ENCODE data around the gene GOLGA1. TPM values are rescaled to one million over a fixed set of nuclear protein-coding genes. Genes with fewer than 3 reads are reported as not detected.

GOLGA1 gene
- total and polyA plus RNA-seq, 9 of the 15 experiments (the other 6 are each of a cell fraction or from before 2014, with no cell fraction given) = 2.9 to 15.9 (median 8.5) TPM

DNA sequence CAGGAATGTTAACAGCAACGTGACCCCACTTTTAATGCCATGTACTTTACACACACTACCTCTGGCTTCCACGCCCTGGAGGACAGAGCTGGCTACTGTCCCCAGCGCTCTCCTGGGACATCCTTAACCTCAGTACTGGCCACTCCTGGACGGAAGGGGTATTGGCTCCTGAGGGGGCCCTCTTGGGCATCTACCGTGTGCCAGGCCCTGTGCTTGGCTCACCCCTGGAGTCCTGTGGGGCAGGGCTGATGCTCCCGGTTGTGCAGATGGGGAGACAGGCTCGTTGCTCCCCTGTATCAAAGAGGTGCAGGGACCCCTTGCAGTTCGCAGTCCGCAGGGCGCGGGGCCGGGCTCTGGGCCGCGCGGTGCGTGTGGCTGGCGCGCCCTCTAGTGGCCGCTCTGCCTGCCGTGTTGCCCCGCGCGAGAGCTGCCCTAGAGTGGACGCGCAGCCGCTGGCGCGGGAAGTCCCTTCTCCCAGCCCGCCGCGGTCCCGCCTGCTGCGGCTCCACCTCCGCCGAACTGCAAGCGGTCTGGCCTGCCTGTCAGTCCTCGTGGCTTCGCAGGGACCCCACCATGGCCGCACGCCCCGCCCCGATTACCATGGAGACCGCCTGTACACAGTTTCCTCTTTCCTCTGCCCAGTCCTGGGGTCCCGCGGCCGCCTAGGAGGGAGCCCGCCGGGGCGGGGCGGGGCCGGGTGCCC lies 87.9 kb downstream of the GOLGA1 start, which contains the start of gene WDR38 (continued):
- no peak for TF ChIP-seq ATF1 (CRISPR knock-in tag; IDR thresholded peaks at IDR 0.05)
- peak; percentile 68 for TF ChIP-seq ATF1 (tag; IDR thresholded peaks at IDR 0.05)
- 0 out of 2 replicates have a peak, but pooled peaks have one; percentile 29 for TF ChIP-seq KLF6 (CRISPR knock-in tag; IDR thresholded peaks at IDR 0.05; ENCODE audit: borderline replicate concordance)
- peak; percentile 60; the same call in 1 of the 2 replicates for TF ChIP-seq SIN3B (IDR thresholded peaks at IDR 0.05; ENCODE audit: low read depth)
- TF ChIP-seq STAG1 (CRISPR knock-in tag; IDR thresholded peaks at IDR 0.05; ENCODE audit: borderline replicate concordance) = peak; percentile 97
- TF ChIP-seq ZNF830 (CRISPR knock-in tag; IDR thresholded peaks at IDR 0.05) = 0 out of 2 replicates have a peak, but pooled peaks have one; percentile 35
- peak; percentile 71; the same call in 1 of the 2 replicates for TF ChIP-seq ATF7 (IDR thresholded peaks at IDR 0.05)
- peak; percentile 89 for TF ChIP-seq XRCC5 (IDR thresholded peaks at IDR 0.05; ENCODE audit: low read depth, low read length)
- TF ChIP-seq RB1 (IDR thresholded peaks at IDR 0.05; ENCODE audit: low read depth) = peak; percentile 93
- TF ChIP-seq BHLHE40 (IDR thresholded peaks at IDR 0.05; ENCODE audit: low read length) = peak; percentile 41; the same call in 1 of the 2 replicates
- TF ChIP-seq ARID2 (IDR thresholded peaks at IDR 0.05) = peak; percentile 94
- TF ChIP-seq, protein P1, sequence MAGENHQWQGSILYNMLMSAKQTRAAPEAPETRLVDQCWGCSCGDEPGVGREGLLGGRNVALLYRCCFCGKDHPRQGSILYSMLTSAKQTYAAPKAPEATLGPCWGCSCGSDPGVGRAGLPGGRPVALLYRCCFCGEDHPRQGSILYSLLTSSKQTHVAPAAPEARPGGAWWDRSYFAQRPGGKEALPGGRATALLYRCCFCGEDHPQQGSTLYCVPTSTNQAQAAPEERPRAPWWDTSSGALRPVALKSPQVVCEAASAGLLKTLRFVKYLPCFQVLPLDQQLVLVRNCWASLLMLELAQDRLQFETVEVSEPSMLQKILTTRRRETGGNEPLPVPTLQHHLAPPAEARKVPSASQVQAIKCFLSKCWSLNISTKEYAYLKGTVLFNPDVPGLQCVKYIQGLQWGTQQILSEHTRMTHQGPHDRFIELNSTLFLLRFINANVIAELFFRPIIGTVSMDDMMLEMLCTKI (IDR thresholded peaks at IDR 0.05; ENCODE audit: partially characterized antibody) = no peak
- no peak for TF ChIP-seq FOSL1 (tag; conservative IDR thresholded peaks at IDR 0.05)
- TF ChIP-seq, protein P2, sequence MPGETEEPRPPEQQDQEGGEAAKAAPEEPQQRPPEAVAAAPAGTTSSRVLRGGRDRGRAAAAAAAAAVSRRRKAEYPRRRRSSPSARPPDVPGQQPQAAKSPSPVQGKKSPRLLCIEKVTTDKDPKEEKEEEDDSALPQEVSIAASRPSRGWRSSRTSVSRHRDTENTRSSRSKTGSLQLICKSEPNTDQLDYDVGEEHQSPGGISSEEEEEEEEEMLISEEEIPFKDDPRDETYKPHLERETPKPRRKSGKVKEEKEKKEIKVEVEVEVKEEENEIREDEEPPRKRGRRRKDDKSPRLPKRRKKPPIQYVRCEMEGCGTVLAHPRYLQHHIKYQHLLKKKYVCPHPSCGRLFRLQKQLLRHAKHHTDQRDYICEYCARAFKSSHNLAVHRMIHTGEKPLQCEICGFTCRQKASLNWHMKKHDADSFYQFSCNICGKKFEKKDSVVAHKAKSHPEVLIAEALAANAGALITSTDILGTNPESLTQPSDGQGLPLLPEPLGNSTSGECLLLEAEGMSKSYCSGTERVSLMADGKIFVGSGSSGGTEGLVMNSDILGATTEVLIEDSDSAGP (CRISPR knock-in tag; IDR thresholded peaks at IDR 0.05) = peak; percentile 75; the same call in 1 of the 2 replicates
- TF ChIP-seq, protein P3, sequence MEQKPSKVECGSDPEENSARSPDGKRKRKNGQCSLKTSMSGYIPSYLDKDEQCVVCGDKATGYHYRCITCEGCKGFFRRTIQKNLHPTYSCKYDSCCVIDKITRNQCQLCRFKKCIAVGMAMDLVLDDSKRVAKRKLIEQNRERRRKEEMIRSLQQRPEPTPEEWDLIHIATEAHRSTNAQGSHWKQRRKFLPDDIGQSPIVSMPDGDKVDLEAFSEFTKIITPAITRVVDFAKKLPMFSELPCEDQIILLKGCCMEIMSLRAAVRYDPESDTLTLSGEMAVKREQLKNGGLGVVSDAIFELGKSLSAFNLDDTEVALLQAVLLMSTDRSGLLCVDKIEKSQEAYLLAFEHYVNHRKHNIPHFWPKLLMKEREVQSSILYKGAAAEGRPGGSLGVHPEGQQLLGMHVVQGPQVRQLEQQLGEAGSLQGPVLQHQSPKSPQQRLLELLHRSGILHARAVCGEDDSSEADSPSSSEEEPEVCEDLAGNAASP (IDR thresholded peaks at IDR 0.05) = no peak
- TF ChIP-seq, protein P4, sequence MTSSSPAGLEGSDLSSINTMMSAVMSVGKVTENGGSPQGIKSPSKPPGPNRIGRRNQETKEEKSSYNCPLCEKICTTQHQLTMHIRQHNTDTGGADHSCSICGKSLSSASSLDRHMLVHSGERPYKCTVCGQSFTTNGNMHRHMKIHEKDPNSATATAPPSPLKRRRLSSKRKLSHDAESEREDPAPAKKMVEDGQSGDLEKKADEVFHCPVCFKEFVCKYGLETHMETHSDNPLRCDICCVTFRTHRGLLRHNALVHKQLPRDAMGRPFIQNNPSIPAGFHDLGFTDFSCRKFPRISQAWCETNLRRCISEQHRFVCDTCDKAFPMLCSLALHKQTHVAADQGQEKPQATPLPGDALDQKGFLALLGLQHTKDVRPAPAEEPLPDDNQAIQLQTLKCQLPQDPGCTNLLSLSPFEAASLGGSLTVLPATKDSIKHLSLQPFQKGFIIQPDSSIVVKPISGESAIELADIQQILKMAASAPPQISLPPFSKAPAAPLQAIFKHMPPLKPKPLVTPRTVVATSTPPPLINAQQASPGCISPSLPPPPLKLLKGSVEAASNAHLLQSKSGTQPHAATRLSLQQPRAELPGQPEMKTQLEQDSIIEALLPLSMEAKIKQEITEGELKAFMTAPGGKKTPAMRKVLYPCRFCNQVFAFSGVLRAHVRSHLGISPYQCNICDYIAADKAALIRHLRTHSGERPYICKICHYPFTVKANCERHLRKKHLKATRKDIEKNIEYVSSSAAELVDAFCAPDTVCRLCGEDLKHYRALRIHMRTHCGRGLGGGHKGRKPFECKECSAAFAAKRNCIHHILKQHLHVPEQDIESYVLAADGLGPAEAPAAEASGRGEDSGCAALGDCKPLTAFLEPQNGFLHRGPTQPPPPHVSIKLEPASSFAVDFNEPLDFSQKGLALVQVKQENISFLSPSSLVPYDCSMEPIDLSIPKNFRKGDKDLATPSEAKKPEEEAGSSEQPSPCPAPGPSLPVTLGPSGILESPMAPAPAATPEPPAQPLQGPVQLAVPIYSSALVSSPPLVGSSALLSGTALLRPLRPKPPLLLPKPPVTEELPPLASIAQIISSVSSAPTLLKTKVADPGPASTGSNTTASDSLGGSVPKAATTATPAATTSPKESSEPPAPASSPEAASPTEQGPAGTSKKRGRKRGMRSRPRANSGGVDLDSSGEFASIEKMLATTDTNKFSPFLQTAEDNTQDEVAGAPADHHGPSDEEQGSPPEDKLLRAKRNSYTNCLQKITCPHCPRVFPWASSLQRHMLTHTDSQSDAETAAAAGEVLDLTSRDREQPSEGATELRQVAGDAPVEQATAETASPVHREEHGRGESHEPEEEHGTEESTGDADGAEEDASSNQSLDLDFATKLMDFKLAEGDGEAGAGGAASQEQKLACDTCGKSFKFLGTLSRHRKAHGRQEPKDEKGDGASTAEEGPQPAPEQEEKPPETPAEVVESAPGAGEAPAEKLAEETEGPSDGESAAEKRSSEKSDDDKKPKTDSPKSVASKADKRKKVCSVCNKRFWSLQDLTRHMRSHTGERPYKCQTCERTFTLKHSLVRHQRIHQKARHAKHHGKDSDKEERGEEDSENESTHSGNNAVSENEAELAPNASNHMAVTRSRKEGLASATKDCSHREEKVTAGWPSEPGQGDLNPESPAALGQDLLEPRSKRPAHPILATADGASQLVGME (CRISPR knock-in tag; IDR thresholded peaks at IDR 0.05) = peak; percentile 65; the same call in 1 of the 2 replicates
